Measurements from ENCODE around the gene PMCH.
"Not testable (repeated sequence)": the region's sequence is repeated elsewhere in the genome, so short reads cannot be mapped to it uniquely, and the experiment has no call there.

Gene PMCH

GRCh38 chr12:102172436-102172835, 25.2 kb downstream of the PMCH start:
- Mint-ChIP-seq H3K27me3 (no peaks in the 10 kb centered on the region), H3K27ac (no peak overlapping the region), H3K4me3 (no peak overlapping the region), H3K9me3 (no peaks in the 10 kb centered on the region), H3K36me3 (ENCODE audit: low read depth) (peaks cover 6% of the 10 kb centered on the region), H3K4me1 (peaks cover 17% of the 10 kb centered on the region)
- ATAC-seq = no peak
- no peak for DNase-seq

GRCh38 chr12:102171951-102172350, 25.7 kb downstream of the PMCH start:
- Mint-ChIP-seq H3K27me3 (no peaks in the 10 kb centered on the region), H3K4me1 (peaks cover 20% of the 10 kb centered on the region), H3K27ac (no peak overlapping the region), H3K4me3 (no peak overlapping the region), H3K36me3 (ENCODE audit: low read depth) (peaks cover 6% of the 10 kb centered on the region), H3K9me3 (no peaks in the 10 kb centered on the region)
- no peak for DNase-seq
- ATAC-seq = no peak

GRCh38 chr12:102169922-102170621, 27.6 kb downstream of the PMCH start:
- DNase-seq (no peak), ATAC-seq (peak; percentile 49)
- peaks cover 20% of the 10 kb centered on the region for H3K4me1 Mint-ChIP-seq
- no peaks in the 10 kb centered on the region for H3K9me3 Mint-ChIP-seq
- no peak overlapping the region for H3K27ac Mint-ChIP-seq
- peaks cover 8% of the 10 kb centered on the region for H3K36me3 Mint-ChIP-seq (ENCODE audit: low read depth)
- no peaks in the 10 kb centered on the region for H3K27me3 Mint-ChIP-seq
- no peak overlapping the region for H3K4me3 Mint-ChIP-seq

- Mint-ChIP-seq H3K27me3 (no peaks in the 10 kb centered on the region), H3K36me3 (ENCODE audit: low read depth) (peaks cover 6% of the 10 kb centered on the region), H3K27ac (peak overlapping the region; percentile 14), H3K4me1 (peaks cover 20% of the 10 kb centered on the region), H3K4me3 (no peak overlapping the region), H3K9me3 (no peaks in the 10 kb centered on the region)
- ATAC-seq (peak; percentile 52), DNase-seq (no peak)
These were observed 29.6 kb downstream of the PMCH start for GRCh38 chr12:102167821-102168604.

GRCh38 chr12:102163383-102163782, 34.2 kb downstream of the PMCH start:
- H3K27me3 Mint-ChIP-seq = no peaks in the 10 kb centered on the region

GRCh38 chr12:102155206-102155605, 42.4 kb downstream of the PMCH start:
- not testable (repeated sequence) for H3K4me3 Mint-ChIP-seq; DNase-seq; H3K36me3 Mint-ChIP-seq (ENCODE audit: low read depth); H3K4me1 Mint-ChIP-seq; ATAC-seq; H3K9me3 Mint-ChIP-seq; H3K27me3 Mint-ChIP-seq; H3K27ac Mint-ChIP-seq

More at GRCh38 chr12:102163383-102163782, 34.2 kb downstream of the PMCH start:
- peaks cover 11% of the 10 kb centered on the region for H3K4me1 Mint-ChIP-seq
- DNase-seq (no peak), ATAC-seq (no peak)
- H3K4me3 Mint-ChIP-seq = no peak overlapping the region
- no peaks in the 10 kb centered on the region for H3K9me3 Mint-ChIP-seq
- no peak overlapping the region for H3K27ac Mint-ChIP-seq
- H3K36me3 Mint-ChIP-seq (ENCODE audit: low read depth) = peaks cover 5% of the 10 kb centered on the region

GRCh38 chr12:102147062-102147587, 50.5 kb downstream of the PMCH start:
- not testable (repeated sequence) for H3K4me3 Mint-ChIP-seq, H3K9me3 Mint-ChIP-seq, H3K27me3 Mint-ChIP-seq, H3K4me1 Mint-ChIP-seq, DNase-seq, ATAC-seq, H3K27ac Mint-ChIP-seq
- peaks cover 19% of the 10 kb centered on the region for H3K36me3 Mint-ChIP-seq (ENCODE audit: low read depth)

Measured in activated naive CD8-positive, alpha-beta T cell treated with anti-CD3 and anti-CD28 coated beads, Interleukin-2, amount 50 U/mL, for 24 hours (primary cell).